ENCODE results near the gene NEU1. TPM values are rescaled to one million over a fixed set of nuclear protein-coding genes. Genes with fewer than 3 reads are reported as not detected.
"Not testable (repeated sequence)": the region's sequence is repeated elsewhere in the genome, so short reads cannot be mapped to it uniquely, and the experiment has no call there.

NEU1 gene
- total RNA-seq (ENCODE audit: low replicate concordance) = 46.9 and 62.5 TPM in 2 replicates
- long read RNA-seq, transcript NEU1-206 (6 exons, 2,045 nt) = major isoform, 346 of 369 reads
- long read RNA-seq, partial matches to known transcripts = 11 of 369 reads
- long read RNA-seq, other reads (novel, unspliced or antisense) = 8 of 369 reads

GRCh38 chr6:31862344-31863235, at the start of gene NEU1:
Gene NEU1 (minus strand): TSS chr6:31862821. CDS start chr6:31862776, 45 bp downstream.
- peak; percentile 98 for DNase-seq (ENCODE audit: extremely low spot score, unreplicated experiment)
- no peak for TF ChIP-seq CTCF (conservative IDR thresholded peaks at IDR 0.05)
- Mint-ChIP-seq H3K27me3 (no peaks in the 10 kb centered on the region), H3K27ac (peak within 1 kb of the TSS; percentile 95), H3K4me1 (ENCODE audit: unreplicated experiment) (peaks cover 23% of the 10 kb centered on the region), H3K4me3 (peak within 1 kb of the TSS; percentile 94), H3K9me3 (no peaks in the 10 kb centered on the region), H3K36me3 (peaks cover 1% of the 10 kb centered on the region)

GRCh38 chr6:31911826-31912585, 49.4 kb upstream of the NEU1 start:
- H3K27ac Mint-ChIP-seq = no peak overlapping the region
- H3K36me3 Mint-ChIP-seq = no peaks in the 10 kb centered on the region
- no peak for TF ChIP-seq CTCF (conservative IDR thresholded peaks at IDR 0.05)
- no peaks in the 10 kb centered on the region for H3K27me3 Mint-ChIP-seq
- peaks cover 10% of the 10 kb centered on the region for H3K9me3 Mint-ChIP-seq
- H3K4me1 Mint-ChIP-seq (ENCODE audit: unreplicated experiment) = no peaks in the 10 kb centered on the region
- no peak for DNase-seq (ENCODE audit: extremely low spot score, unreplicated experiment)
- H3K4me3 Mint-ChIP-seq = no peak overlapping the region

GRCh38 chr6:31909298-31909697, 46.7 kb upstream of the NEU1 start:
- not testable (repeated sequence) for H3K4me3 Mint-ChIP-seq; H3K27me3 Mint-ChIP-seq; H3K9me3 Mint-ChIP-seq; H3K4me1 Mint-ChIP-seq (ENCODE audit: unreplicated experiment); DNase-seq (ENCODE audit: extremely low spot score, unreplicated experiment); H3K27ac Mint-ChIP-seq; H3K36me3 Mint-ChIP-seq

GRCh38 chr6:31908791-31909190, 46.2 kb upstream of the NEU1 start:
- Mint-ChIP-seq H3K27me3 (no peaks in the 10 kb centered on the region), H3K27ac (no peak overlapping the region), H3K36me3 (no peaks in the 10 kb centered on the region), H3K9me3 (no peaks in the 10 kb centered on the region), H3K4me1 (ENCODE audit: unreplicated experiment) (peaks cover 7% of the 10 kb centered on the region), H3K4me3 (no peak overlapping the region)
- TF ChIP-seq CTCF (conservative IDR thresholded peaks at IDR 0.05) = no peak
- no peak for DNase-seq (ENCODE audit: extremely low spot score, unreplicated experiment)

GRCh38 chr6:31908255-31908654, 45.6 kb upstream of the NEU1 start:
- H3K27me3 Mint-ChIP-seq; H3K36me3 Mint-ChIP-seq; DNase-seq (ENCODE audit: extremely low spot score, unreplicated experiment); H3K4me3 Mint-ChIP-seq; H3K4me1 Mint-ChIP-seq (ENCODE audit: unreplicated experiment); H3K27ac Mint-ChIP-seq; H3K9me3 Mint-ChIP-seq: not testable (repeated sequence)

- H3K4me1 Mint-ChIP-seq (ENCODE audit: unreplicated experiment) = peaks cover 15% of the 10 kb centered on the region
- TF ChIP-seq CTCF (conservative IDR thresholded peaks at IDR 0.05) = no peak
- no peak overlapping the region for H3K27ac Mint-ChIP-seq
- no peak for DNase-seq (ENCODE audit: extremely low spot score, unreplicated experiment)
- no peaks in the 10 kb centered on the region for H3K9me3 Mint-ChIP-seq
- no peaks in the 10 kb centered on the region for H3K36me3 Mint-ChIP-seq
- H3K4me3 Mint-ChIP-seq = no peak overlapping the region
- H3K27me3 Mint-ChIP-seq = no peaks in the 10 kb centered on the region
Observed at GRCh38 chr6:31907158-31907813, 44.7 kb upstream of the NEU1 start.

- peaks cover 15% of the 10 kb centered on the region for H3K4me1 Mint-ChIP-seq (ENCODE audit: unreplicated experiment)
- not testable (repeated sequence) for H3K4me3 Mint-ChIP-seq; H3K36me3 Mint-ChIP-seq; DNase-seq (ENCODE audit: extremely low spot score, unreplicated experiment); H3K9me3 Mint-ChIP-seq; H3K27me3 Mint-ChIP-seq; H3K27ac Mint-ChIP-seq
Observed at GRCh38 chr6:31906727-31907126, 44.1 kb upstream of the NEU1 start.

All from type B pancreatic cell (in vitro differentiated cells).